HG02588 (cell line): ENCODE results near the gene GRID1.
"Not testable (repeated sequence)": the region's sequence is repeated elsewhere in the genome, so short reads cannot be mapped to it uniquely, and the experiment has no call there.

ENCODE experiments used
- ATAC-seq: cut with Tn5 transposase; IDR thresholded peaks from one replicate; pipeline ENCODE4 v1.9.1; 2021; ENCODE audit warnings: mild to moderate bottlenecking, moderate library complexity; ENCODE audit not compliant: unreplicated experiment

GRID1 gene

DNA sequence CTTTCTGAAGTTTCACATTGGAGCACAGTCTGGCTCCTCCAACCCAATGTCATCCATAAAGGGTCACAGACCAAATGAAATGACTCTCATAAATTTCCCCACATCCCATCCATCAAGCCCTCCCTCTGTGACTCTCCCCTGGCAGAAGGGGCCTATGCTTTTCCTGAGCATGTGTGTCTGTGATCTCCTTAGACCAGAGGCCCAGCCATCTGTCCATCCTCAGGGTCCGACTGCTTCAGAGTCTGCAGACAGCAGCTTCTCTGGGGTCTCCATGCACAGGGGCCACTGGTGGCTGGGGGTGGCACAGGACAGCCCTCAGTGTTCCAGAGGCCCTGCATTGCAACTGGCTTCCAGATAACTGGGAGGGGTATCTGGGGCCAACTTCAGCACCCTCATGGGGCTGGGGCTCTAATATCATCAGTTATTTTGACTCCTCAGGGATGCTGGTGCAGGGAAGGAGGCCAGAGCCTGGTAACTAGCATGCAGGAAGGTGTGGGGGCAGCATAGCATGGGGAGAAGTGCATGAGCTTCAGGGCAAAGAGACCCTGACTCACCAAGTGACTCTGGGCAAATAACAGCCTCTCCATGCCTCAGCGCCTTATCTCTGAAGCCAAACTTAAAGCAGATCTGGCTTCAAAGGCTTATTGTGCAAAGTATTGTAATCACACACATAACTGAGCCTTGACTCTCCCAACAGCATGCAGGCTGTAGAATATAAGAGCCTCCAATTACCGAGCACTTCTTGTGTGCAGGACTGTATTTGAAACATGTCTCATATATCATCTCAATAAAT lies 266.9 kb downstream of the GRID1 start:
- no peak for ATAC-seq

DNA sequence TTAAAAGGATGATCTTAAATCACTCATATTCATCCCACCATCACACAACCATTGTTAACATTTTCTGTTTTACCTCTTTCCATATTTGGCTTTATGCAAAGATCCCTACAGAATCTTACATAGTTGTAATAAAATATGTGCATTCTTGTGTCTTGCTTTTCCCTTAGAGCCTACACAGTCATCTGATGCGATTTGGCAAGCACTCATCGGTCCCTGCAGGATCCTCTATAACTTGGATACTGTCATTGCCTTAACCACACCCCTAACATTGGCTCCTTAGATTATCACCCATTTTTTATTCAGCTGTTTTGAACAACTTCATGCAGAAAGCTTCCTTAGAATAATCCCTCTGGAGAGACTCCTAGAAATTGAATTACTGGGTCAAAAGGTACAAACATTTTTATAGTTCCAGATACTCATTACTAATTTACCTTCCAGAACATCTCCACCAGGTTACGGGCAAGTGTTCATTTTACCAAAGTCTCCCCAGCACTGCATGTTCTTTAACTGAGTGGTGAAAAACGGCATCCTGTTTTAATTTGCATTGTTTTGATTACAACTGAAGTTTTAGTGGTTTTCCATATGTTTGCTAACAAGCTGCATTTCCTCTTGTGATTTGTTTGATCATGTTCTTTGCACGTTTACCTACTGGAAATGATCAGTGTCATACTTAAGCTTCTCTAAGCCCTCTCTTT lies 268.3 kb downstream of the GRID1 start:
- ATAC-seq: no peak

DNA sequence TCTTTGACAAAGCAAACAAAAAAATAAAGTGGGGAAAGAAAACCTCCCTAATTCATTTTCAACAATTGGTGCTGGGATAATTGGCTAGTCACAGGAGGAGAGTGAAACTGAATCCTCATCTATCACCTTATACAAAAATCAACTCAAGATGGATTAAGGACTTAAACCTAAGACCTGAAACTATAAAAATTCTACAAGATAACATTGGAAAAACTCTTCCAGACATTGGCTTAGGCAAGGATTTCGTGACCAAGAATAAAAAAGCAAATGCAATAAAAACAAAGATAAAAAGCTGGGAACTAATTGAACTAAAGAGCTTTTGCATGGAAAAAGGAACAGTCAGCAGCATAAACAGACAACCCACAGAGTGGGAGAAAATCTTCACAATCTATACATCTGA lies 271.5 kb downstream of the GRID1 start:
- not testable (repeated sequence) for ATAC-seq

DNA sequence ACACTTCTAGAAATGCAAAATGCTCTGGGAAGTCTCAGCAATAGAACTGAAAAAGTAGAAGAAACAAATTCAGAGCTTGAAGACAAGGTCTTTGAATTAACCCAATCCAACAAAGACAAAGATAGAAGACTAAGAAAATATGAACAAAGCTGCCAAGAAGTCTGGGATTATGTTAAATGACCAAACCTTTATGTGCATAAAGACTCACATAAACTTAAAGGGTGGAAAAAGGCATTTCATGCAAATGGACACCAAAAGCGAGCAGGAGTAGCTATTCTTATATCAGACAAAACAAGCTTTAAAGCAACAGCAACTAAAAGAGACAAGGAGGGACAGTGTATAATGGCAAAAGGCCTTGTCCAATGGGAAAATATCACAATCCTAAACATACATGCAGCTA lies 274.3 kb downstream of the GRID1 start:
- not testable (repeated sequence) for ATAC-seq

GRCh38 chr10:86091216-86091615 lies 275.4 kb downstream of the GRID1 start:
- ATAC-seq: no peak

GRCh38 chr10:86090807-86091206 lies 275.8 kb downstream of the GRID1 start:
- ATAC-seq: no peak

DNA sequence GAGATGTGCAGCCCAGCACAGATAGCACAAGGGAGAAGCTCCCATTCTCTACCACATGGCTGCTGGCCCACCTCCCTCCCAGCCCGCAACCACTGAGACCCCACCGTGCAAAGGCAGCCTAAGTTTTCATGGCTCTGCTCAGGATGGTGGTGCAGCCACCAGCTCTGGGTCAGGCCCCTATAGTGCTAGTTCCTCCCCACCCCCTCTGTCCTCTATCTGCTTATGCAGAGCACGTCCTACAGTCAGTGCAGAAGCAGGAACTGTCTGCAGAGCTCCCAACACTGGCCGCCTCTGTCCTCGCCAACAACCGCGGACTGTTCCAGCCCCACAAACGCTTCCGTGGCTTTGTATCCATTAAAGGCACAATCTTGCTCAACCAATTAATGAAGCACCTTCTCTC lies 278.9 kb downstream of the GRID1 start:
- no peak for ATAC-seq

DNA sequence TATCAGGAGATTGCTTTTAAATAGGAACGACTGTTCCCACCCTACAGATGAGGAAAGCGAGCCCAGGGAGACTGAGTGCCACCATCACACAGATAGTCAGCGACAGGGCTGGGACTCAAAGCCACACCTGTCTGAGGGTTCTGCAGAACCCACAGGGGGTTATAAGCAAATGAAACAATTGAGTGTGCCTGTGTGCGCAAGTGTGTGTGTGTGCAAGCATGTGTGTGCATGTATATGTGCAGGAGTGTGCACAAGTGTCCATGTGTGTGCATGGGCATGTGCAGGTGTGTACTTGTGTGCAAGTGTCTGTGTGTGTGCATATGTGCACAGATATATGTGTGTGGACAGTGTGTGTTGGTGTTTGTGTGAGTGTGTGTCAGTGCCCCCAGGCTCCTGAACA lies 280.2 kb downstream of the GRID1 start:
- no peak for ATAC-seq

DNA sequence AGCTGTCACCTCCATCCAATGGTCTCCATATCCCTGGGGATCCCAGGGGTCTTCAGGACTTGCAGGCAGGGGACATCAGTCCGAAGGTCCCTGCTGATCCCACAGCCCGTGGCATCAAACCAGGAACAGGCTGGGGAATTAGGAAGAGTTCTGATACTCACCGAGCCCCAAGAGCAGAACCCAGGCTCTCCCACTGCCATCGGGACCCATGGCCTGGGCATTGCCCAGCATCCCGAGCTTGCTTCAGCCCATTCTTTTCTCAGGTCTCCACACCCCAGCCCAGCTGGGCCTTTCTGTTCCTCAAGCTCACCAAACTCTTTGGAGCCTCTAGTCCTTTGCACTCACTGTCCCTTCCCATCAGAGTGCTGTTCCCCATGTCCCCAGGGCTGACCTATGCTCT lies 280.9 kb downstream of the GRID1 start:
- ATAC-seq: no peak

GRCh38 chr10:86085136-86085535 lies 281.5 kb downstream of the GRID1 start:
- ATAC-seq: no peak

- no peak for ATAC-seq
Observed at GRCh38 chr10:86084585-86084984, 282.0 kb downstream of the GRID1 start.

- no peak for ATAC-seq
Observed at GRCh38 chr10:86083664-86084175, 282.9 kb downstream of the GRID1 start.

GRCh38 chr10:86083206-86083605 lies 283.4 kb downstream of the GRID1 start:
- no peak for ATAC-seq

DNA sequence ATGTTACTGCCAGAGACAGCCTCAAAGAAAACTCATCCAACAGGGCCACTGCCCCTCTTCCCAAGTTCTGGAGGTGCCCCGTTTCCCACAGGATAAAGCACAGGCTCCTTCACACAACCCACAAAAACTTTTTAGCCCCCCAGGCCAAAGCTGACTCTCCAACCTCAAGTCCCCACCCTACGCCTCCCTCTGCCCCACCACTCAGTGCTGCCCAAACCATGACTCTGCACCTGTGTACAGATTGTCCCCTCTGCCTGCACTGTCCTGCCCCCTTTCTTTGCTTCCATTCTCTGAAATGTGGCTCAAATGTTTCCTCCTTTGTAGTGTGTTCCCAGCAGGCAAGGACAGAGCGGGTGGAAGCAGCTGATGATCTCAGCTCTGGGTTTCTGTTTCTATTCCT lies 284.0 kb downstream of the GRID1 start:
- ATAC-seq: no peak

DNA sequence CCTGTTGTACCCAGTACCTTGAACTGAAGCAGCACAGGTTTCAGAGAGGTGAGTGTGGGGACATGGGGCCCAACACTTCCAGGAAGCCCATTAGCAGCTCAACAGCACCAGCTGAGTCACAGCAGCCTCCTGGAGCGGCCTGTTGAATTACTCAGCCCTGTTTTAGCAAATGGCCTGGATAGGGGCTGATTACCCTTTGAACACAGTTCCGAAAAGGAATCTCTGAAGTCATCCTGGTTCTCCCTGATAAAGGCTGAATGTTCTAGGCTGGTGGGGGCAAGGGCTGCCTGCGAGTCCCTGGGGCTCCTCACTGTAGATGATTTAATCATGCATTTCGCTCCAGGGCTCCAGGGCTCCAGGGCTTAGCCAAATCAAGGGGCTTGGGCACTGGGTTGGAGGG lies 287.5 kb downstream of the GRID1 start:
- ATAC-seq: no peak

GRCh38 chr10:86078639-86079035 lies 288.0 kb downstream of the GRID1 start:
- ATAC-seq: no peak

GRCh38 chr10:86077871-86078638 lies 288.5 kb downstream of the GRID1 start:
- no peak for ATAC-seq

- ATAC-seq: no peak
Observed at GRCh38 chr10:86077271-86077670, 289.3 kb downstream of the GRID1 start.

- ATAC-seq: not testable (repeated sequence)
Observed at GRCh38 chr10:86076497-86076896, 290.1 kb downstream of the GRID1 start.

DNA sequence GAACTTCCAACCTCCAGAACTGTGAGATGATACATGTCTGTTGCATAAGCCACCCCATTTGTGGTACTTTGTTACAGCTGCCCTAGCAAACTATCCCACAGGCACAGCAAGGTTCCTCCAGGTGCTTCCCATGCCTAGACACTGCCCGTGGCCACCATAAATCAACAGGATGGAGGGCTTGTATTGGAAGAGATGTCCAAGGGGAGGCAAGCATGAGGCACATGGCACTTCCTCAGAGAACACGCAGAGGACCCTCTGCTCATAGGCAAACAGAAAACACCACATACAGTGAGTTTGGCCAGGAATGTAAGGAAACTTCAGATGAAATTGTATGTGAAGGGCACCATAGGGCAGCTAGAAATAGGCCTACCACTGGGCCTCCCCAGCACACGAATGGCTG lies 291.1 kb downstream of the GRID1 start:
- ATAC-seq: no peak

DNA sequence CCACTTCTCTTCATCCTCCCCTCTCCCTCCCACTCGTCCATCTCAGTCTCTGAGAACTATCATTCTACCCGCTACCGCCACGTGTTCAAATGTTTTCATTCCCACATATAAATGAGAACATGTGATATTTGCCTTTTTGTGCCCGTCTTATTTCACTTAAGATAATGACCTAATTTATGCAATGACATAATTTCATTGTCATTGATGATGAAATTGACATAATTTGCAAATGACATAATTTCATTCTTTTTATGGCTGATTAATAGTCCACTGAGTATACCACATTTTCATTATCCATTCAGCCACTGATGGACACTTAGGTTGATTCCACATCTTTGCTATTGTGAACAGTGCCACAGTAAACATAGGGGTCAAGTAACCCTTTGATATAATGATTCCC lies 292.3 kb downstream of the GRID1 start:
- ATAC-seq: no peak
